Naive B cell (primary cell): ENCODE data around the gene EPB41L1. TPM values are rescaled to one million over a fixed set of nuclear protein-coding genes. Genes with fewer than 3 reads are reported as not detected.

Experiments
- ATAC-seq, 2 donors: fragments of 150-1000 bp; cut with Tn5 transposase; 2 replicates each; pipeline ENCODE4 v1.10.0; 2021; ENCODE audit warnings: low read depth in 2 of 2, mild to moderate bottlenecking in 2 of 2, moderate library complexity in 2 of 2
- DNase-seq: peaks from one replicate; pipeline ENCODE4 v3.0.0; 2022
- H3K27ac Mint-ChIP-seq, 6 donors: one replicate each; pipeline ENCODE4 v1.8.0; 2020 to 2022; ENCODE audit warnings: mild to moderate bottlenecking in 6 of 6, mixed read lengths in 6 of 6, moderate library complexity in 5 of 6, inconsistent platforms in 2 of 6
- H3K27me3 Mint-ChIP-seq, 3 donors: one replicate each; pipeline ENCODE4 v1.8.0; 2021 to 2022; ENCODE audit warnings: mixed read lengths in 3 of 3, mild to moderate bottlenecking in 1 of 3
- H3K36me3 Mint-ChIP-seq, 2 donors: one replicate each; pipeline ENCODE4 v1.8.0; 2020 to 2022; ENCODE audit warnings: mixed read lengths in 2 of 2, inconsistent platforms in 1 of 2, mild to moderate bottlenecking in 1 of 2
- H3K4me1 Mint-ChIP-seq, 3 donors: one replicate each; pipeline ENCODE4 v1.8.0; 2020 to 2022; ENCODE audit warnings: mixed read lengths in 3 of 3, inconsistent platforms in 1 of 3, mild to moderate bottlenecking in 1 of 3, moderate library complexity in 1 of 3
- H3K4me3 Mint-ChIP-seq, 8 donors: one replicate each; pipeline ENCODE4 v1.8.0; 2020 to 2022; ENCODE audit warnings: mild to moderate bottlenecking in 8 of 8, mixed read lengths in 8 of 8, moderate library complexity in 8 of 8, inconsistent platforms in 2 of 8
- H3K9me3 Mint-ChIP-seq, 7 donors: one replicate each; pipeline ENCODE4 v1.8.0; 2020 to 2022; ENCODE audit warnings: mixed read lengths in 7 of 7, mild to moderate bottlenecking in 5 of 7, inconsistent platforms in 2 of 7, moderate library complexity in 1 of 7
- polyA plus RNA-seq, 6 donors: library from polyadenylated mRNA; unstranded; fragments of 300-500 nt; fragmentation: Illumina TruSeq; gene quantifications; one replicate each; pipeline ENCODE4 v1.2.3, GENCODE V29; 2021; ENCODE audit warnings: low read depth in 6 of 6

EPB41L1 gene
- polyA plus RNA-seq, 6 donors from 2014 or later, result not detected

GRCh38 chr20:36235892-36236785, 81.6 kb downstream of the EPB41L1 start, which contains the start of gene AAR2:
AAR2 (plus strand) TSS chr20:36236478; CDS start chr20:36239869, 3,391 bp downstream.
- Mint-ChIP-seq H3K4me1 (peaks cover 23 to 49% (median 37%) of the 10 kb centered on the region in 3 donors), H3K9me3 (peaks cover 0 to 1% (median 0%) of the 10 kb centered on the region in 7 donors), H3K27ac (peak within 1 kb of the TSS; percentile 94 to 97 (median 96)), H3K36me3 (peaks cover 0 to 2% of the 10 kb centered on the region in 2 donors), H3K4me3 (peak within 1 kb of the TSS; percentile 92 to 98 (median 96)), H3K27me3 (peaks cover 5 to 16% (median 11%) of the 10 kb centered on the region in 3 donors)
- ATAC-seq, result peak; percentile 92 to 94
- peak; percentile 55 for DNase-seq

- Mint-ChIP-seq H3K4me3 (peak overlapping the region; percentile 92 to 98 (median 96)), H3K36me3 (peaks cover 0 to 5% of the 10 kb centered on the region in 2 donors), H3K27me3 (peaks cover 5 to 15% (median 11%) of the 10 kb centered on the region in 3 donors), H3K27ac (peak overlapping the region; percentile 94 to 97 (median 96)), H3K4me1 (peaks cover 23 to 53% (median 42%) of the 10 kb centered on the region in 3 donors), H3K9me3 (peaks cover 0 to 1% (median 0%) of the 10 kb centered on the region in 7 donors)
- no peak for DNase-seq
- peak in 1 of 2 donors; percentile 17 for ATAC-seq
Observed at GRCh38 chr20:36236786-36237121, 82.2 kb downstream of the EPB41L1 start.

GRCh38 chr20:36237477-36237876, 82.9 kb downstream of the EPB41L1 start:
- peaks cover 0 to 1% (median 0%) of the 10 kb centered on the region in 7 donors for H3K9me3 Mint-ChIP-seq
- H3K4me1 Mint-ChIP-seq, result peaks cover 23 to 53% (median 42%) of the 10 kb centered on the region in 3 donors
- H3K27me3 Mint-ChIP-seq, result peaks cover 5 to 8% (median 6%) of the 10 kb centered on the region in 3 donors
- peaks cover 0 to 5% of the 10 kb centered on the region in 2 donors for H3K36me3 Mint-ChIP-seq
- ATAC-seq (no peak), DNase-seq (no peak)
- peak overlapping the region; percentile 31 to 97 (median 94) for H3K27ac Mint-ChIP-seq
- H3K4me3 Mint-ChIP-seq, result peak overlapping the region; percentile 92 to 98 (median 96)

- Mint-ChIP-seq H3K9me3 (peaks cover 0 to 1% (median 0%) of the 10 kb centered on the region in 7 donors), H3K27ac (peak overlapping the region in 1 of 6 donors; percentile 78), H3K27me3 (peaks cover 0 to 1% (median under 1%) of the 10 kb centered on the region in 3 donors), H3K36me3 (peaks cover 0 to 5% of the 10 kb centered on the region in 2 donors), H3K4me1 (peaks cover 23 to 53% (median 42%) of the 10 kb centered on the region in 3 donors), H3K4me3 (peak overlapping the region in 6 of 8 donors; percentile 28 to 96 (median 58))
- DNase-seq, result no peak
- ATAC-seq, result no peak
Observed at GRCh38 chr20:36238153-36238552, 83.6 kb downstream of the EPB41L1 start.

GRCh38 chr20:36238760-36239159, 84.2 kb downstream of the EPB41L1 start:
- peaks cover 23 to 53% (median 42%) of the 10 kb centered on the region in 3 donors for H3K4me1 Mint-ChIP-seq
- peak overlapping the region in 7 of 8 donors; percentile 11 to 78 (median 40) for H3K4me3 Mint-ChIP-seq
- H3K27me3 Mint-ChIP-seq, result no peaks in the 10 kb centered on the region
- peaks cover 0 to 5% of the 10 kb centered on the region in 2 donors for H3K36me3 Mint-ChIP-seq
- H3K9me3 Mint-ChIP-seq, result peaks cover 0 to 1% (median 0%) of the 10 kb centered on the region in 7 donors
- peak overlapping the region in 1 of 6 donors; percentile 78 for H3K27ac Mint-ChIP-seq
- ATAC-seq (no peak), DNase-seq (no peak)

GRCh38 chr20:36240076-36240475, 85.5 kb downstream of the EPB41L1 start:
- no peak overlapping the region for H3K4me3 Mint-ChIP-seq

GRCh38 chr20:36241678-36242077, 87.1 kb downstream of the EPB41L1 start:
- H3K9me3 Mint-ChIP-seq, result no peaks in the 10 kb centered on the region
- no peak for DNase-seq
- peaks cover 5 to 12% of the 10 kb centered on the region in 2 donors for H3K36me3 Mint-ChIP-seq
- H3K4me3 Mint-ChIP-seq, result no peak overlapping the region
- H3K27ac Mint-ChIP-seq, result no peak overlapping the region
- H3K27me3 Mint-ChIP-seq, result no peaks in the 10 kb centered on the region
- no peak for ATAC-seq
- peaks cover 16 to 46% (median 36%) of the 10 kb centered on the region in 3 donors for H3K4me1 Mint-ChIP-seq

More at GRCh38 chr20:36240076-36240475, 85.5 kb downstream of the EPB41L1 start:
- peaks cover 0 to 1% (median 0%) of the 10 kb centered on the region in 7 donors for H3K9me3 Mint-ChIP-seq
- peaks cover 5 to 6% of the 10 kb centered on the region in 2 donors for H3K36me3 Mint-ChIP-seq
- no peaks in the 10 kb centered on the region for H3K27me3 Mint-ChIP-seq
- ATAC-seq, result no peak
- no peak for DNase-seq
- H3K4me1 Mint-ChIP-seq, result peaks cover 23 to 57% (median 44%) of the 10 kb centered on the region in 3 donors
- peak overlapping the region in 1 of 6 donors; percentile 47 for H3K27ac Mint-ChIP-seq

- no peak overlapping the region for H3K4me3 Mint-ChIP-seq
- DNase-seq, result no peak
- peaks cover 14 to 28% of the 10 kb centered on the region in 2 donors for H3K36me3 Mint-ChIP-seq
- H3K27me3 Mint-ChIP-seq, result no peaks in the 10 kb centered on the region
- peaks cover 10 to 32% (median 27%) of the 10 kb centered on the region in 3 donors for H3K4me1 Mint-ChIP-seq
- H3K9me3 Mint-ChIP-seq, result no peaks in the 10 kb centered on the region
- no peak overlapping the region for H3K27ac Mint-ChIP-seq
- no peak for ATAC-seq
Observed at GRCh38 chr20:36243726-36244125, 89.2 kb downstream of the EPB41L1 start.

GRCh38 chr20:36246401-36246800, 91.9 kb downstream of the EPB41L1 start:
- Mint-ChIP-seq H3K36me3 (peaks cover 11 to 28% of the 10 kb centered on the region in 2 donors), H3K27ac (no peak overlapping the region), H3K4me3 (no peak overlapping the region), H3K4me1 (peaks cover 8 to 17% (median 8%) of the 10 kb centered on the region in 3 donors), H3K27me3 (no peaks in the 10 kb centered on the region), H3K9me3 (no peaks in the 10 kb centered on the region)
- DNase-seq, result no peak
- no peak for ATAC-seq

- Mint-ChIP-seq H3K4me1 (peaks cover 8 to 21% (median 11%) of the 10 kb centered on the region in 3 donors), H3K4me3 (no peak overlapping the region), H3K27me3 (no peaks in the 10 kb centered on the region), H3K9me3 (no peaks in the 10 kb centered on the region), H3K27ac (no peak overlapping the region), H3K36me3 (peaks cover 15 to 28% of the 10 kb centered on the region in 2 donors)
- DNase-seq (no peak), ATAC-seq (no peak)
Observed at GRCh38 chr20:36248836-36249235, 94.3 kb downstream of the EPB41L1 start.

- peaks cover 15 to 28% of the 10 kb centered on the region in 2 donors for H3K36me3 Mint-ChIP-seq
- DNase-seq (no peak), ATAC-seq (no peak)
- H3K4me1 Mint-ChIP-seq, result peaks cover 5 to 21% (median 11%) of the 10 kb centered on the region in 3 donors
- no peak overlapping the region for H3K4me3 Mint-ChIP-seq
- H3K27me3 Mint-ChIP-seq, result no peaks in the 10 kb centered on the region
- H3K27ac Mint-ChIP-seq, result peak overlapping the region in 1 of 6 donors; percentile 79
- no peaks in the 10 kb centered on the region for H3K9me3 Mint-ChIP-seq
Observed at GRCh38 chr20:36249450-36249849, 94.9 kb downstream of the EPB41L1 start.

- Mint-ChIP-seq H3K36me3 (peaks cover 19 to 23% of the 10 kb centered on the region in 2 donors), H3K27ac (no peak overlapping the region), H3K27me3 (no peaks in the 10 kb centered on the region), H3K9me3 (no peaks in the 10 kb centered on the region), H3K4me1 (peaks cover 5 to 17% (median 11%) of the 10 kb centered on the region in 3 donors), H3K4me3 (no peak overlapping the region)
- DNase-seq (no peak), ATAC-seq (no peak)
Observed at GRCh38 chr20:36251426-36251825, 96.9 kb downstream of the EPB41L1 start.

- H3K27ac Mint-ChIP-seq, result peak overlapping the region in 2 of 6 donors; percentile 52 to 95
- H3K4me3 Mint-ChIP-seq, result no peak overlapping the region
- H3K4me1 Mint-ChIP-seq, result peaks cover 5 to 17% (median 11%) of the 10 kb centered on the region in 3 donors
- DNase-seq (no peak), ATAC-seq (no peak)
- H3K9me3 Mint-ChIP-seq, result no peaks in the 10 kb centered on the region
- H3K27me3 Mint-ChIP-seq, result no peaks in the 10 kb centered on the region
- H3K36me3 Mint-ChIP-seq, result peaks cover 18 to 19% of the 10 kb centered on the region in 2 donors
Observed at GRCh38 chr20:36252511-36252910, 98.0 kb downstream of the EPB41L1 start.
